ENCODE measurements around the gene ZNF467.

ZNF467 gene

DNA sequence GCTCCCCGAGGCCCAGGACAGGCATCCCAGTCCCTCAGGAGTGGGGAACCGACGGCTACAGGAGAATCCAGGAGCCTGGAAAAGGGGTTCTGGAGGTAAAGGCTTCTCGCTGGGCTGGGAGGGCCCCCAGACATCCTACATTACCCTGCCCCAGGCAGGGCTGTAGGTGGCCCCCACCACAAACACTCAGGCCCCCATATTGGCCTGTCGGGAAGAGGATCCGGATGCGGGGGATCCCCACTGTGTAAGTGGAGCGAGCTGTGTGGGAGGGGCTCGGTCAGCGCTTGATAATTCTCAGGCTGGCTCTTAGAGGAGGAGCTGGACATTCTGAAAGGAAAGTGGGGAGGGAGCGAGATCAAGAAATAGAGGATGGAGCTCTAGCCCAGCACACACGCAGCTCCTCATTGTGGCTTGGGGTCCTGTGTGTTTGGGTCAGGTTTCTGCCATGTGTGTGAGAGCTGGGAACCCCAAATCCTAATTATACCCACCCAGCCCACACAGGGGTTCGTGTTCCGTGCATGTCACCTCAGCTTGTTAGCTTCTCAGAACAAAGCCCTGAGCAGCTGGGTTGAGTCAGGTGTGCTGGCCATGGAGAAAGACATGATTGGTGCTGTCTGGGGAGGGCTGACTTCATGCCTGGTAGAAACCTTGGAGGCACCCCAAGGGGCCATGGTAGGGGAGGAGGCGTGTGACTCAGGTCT, 49.4 kb downstream of the ZNF467 start:
- no peak for DNase-seq

DNA sequence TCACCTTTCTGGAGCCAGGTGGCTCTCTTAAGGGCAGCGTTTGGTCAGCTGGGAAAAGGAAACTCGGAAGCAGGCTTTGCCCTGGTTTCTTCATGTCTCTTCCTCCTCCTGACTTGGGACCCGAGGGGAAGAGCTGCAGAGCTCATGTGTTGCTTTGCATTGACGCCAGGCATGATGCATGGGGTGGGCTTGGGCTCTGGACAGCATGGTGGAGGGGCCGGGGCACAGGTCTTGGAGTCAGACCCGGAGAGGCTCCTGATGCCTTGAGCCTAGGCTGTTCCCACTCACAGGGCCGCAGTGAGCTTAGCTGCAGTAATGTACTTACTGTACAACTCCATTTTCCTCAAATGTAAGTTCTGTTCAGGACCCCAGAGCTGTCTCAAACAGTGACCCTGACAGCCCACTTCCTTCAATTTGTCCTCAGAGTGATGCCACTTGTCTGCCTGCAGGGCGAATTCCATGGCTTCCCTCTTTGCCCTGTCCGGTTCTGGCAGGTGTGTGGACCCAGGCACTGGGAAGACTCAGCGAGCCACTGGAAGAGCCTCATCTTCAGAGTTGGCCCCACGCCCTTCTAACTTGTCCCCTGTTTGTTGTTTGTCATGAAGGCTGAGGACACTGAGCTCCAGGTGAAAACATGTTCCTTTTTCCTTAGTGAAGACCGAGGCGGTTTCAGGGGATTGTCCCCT, 50.2 kb downstream of the ZNF467 start:
- no peak for DNase-seq

GRCh38 chr7:149722356-149722957, 50.9 kb downstream of the ZNF467 start:
- peak; percentile 66 for DNase-seq

- no peak for DNase-seq
Measured at GRCh38 chr7:149721084-149721601, 52.2 kb downstream of the ZNF467 start.

GRCh38 chr7:149720372-149721083, 52.9 kb downstream of the ZNF467 start:
- DNase-seq, result no peak

DNA sequence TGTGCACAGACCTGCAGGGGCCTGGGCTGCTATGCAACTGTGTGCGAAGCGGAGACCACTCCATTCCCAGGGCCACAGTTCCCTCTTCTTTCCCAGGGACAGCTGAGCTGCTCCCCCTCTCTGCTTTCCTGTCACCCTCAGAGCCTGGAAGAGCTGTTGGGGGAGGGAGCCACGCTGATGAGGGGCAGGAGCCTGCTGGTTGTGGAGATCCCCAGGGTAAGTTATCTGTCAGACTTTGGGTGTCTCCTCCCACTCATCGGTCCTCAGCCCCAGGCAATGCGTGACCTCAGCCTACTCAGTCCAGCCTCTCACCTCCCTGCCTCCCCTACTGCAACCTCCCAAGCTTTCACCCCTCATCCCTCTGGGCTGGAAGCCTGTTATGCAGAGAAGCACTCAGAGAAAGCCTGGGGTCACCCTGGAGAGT, 53.5 kb downstream of the ZNF467 start:
- DNase-seq, result no peak

GRCh38 chr7:149719050-149719899, 54.1 kb downstream of the ZNF467 start:
- DNase-seq, result peak; percentile 63

- no peak for DNase-seq
Measured at GRCh38 chr7:149718730-149719049, 54.7 kb downstream of the ZNF467 start.

GRCh38 chr7:149717481-149717880, 55.9 kb downstream of the ZNF467 start:
- DNase-seq, result no peak

- DNase-seq, result no peak
Measured at GRCh38 chr7:149716932-149717307, 56.5 kb downstream of the ZNF467 start.

DNA sequence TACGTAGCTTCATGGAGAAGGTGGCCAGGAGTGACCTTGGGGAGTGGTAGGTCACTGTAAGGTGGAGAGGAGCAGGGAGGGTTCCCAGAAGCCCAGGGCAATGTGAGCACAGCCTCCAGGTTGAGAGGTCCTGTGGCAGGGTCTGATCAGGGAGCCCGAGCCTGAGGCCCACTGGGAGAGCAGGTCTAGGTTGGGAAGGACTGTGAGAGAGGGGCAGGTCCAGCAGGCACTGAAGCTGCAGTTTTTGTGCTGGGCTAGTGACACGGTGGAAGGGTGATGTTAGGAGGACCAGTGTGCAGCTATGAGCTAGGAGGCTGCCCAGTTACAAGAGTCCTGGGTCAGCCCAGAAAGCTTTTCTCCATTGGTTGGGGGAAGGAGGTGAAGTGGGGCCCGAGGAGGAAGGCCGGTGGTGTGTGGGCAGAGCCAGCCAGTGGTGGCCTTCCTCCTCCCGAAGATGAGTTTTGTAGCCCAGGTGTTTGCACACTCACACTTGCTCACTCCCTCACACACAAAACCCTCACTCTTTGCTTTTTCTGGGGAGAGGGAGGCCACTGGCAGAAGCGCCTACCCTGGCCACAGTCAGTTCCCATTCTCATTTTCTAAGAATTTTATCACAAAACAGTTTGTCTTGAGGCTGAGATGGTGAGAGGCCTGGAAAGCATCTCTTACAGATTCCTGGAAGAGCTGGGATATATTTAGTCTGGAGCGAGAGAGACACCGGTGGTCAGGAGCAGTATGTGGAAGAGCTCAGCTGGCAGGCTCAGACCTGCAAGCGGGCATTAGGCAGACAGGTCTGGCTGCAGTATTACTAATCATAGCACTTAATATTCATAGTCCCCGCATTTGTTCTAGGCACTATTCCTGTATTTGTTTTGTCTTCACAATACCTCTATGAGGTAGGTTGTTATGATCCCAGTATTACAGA, 57.1 kb downstream of the ZNF467 start:
- DNase-seq, result no peak

DNA sequence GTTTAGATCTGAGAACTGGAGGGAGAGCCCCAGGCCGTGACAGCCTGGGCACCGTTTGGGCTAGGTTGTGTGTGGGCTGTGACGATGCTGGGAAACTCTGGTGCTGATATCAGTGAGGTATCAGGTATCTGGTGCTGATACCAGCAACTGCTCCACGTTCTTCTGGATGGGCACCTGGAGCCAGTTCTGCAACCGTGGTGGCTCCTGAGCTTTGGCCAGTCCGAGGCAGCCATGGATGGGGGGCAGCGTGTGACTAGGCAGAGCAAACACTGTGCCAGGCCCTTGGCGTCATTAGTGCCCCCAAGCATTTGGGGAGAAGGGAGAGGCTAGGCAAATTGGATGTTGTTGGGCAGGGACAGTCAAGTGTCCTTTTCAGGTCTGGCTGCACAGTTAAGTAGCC, 57.9 kb downstream of the ZNF467 start:
- no peak for DNase-seq

GRCh38 chr7:149714910-149715471, 58.4 kb downstream of the ZNF467 start:
- DNase-seq, result no peak
